Fibroblast of peridontal ligament (primary cell): ENCODE results near the gene HMGB4.

Source experiments
- DNase-seq: peaks from one replicate; pipeline ENCODE4 v3.0.0-alpha.2; 2010; ENCODE audit errors: extremely low read depth

Gene HMGB4, protein sequence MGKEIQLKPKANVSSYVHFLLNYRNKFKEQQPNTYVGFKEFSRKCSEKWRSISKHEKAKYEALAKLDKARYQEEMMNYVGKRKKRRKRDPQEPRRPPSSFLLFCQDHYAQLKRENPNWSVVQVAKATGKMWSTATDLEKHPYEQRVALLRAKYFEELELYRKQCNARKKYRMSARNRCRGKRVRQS

DNA sequence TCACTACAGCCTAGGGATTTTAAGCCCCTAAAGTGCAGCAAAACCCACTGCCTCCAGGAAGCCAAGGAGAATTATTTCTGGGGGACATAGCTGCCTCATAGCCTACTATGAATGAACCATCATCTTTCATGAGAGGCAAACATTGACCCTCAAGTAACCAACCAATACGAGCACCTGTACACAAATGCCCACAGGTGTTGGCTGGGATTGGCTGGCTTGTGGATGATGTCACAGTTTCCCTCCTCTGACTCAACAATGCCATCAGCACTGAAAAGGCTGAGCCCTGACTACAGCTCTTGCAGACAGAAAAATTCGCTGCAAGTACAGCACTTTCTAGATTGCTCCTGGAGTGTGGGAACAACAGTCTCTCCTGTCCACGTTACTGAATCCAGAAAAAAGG lies at the start of gene HMGB4:
TSS of gene HMGB4 (plus strand) at position 301 of the 400 bp plus-strand sequence. CDS start 113 bp downstream, outside the sequence.
- no peak for DNase-seq

DNA sequence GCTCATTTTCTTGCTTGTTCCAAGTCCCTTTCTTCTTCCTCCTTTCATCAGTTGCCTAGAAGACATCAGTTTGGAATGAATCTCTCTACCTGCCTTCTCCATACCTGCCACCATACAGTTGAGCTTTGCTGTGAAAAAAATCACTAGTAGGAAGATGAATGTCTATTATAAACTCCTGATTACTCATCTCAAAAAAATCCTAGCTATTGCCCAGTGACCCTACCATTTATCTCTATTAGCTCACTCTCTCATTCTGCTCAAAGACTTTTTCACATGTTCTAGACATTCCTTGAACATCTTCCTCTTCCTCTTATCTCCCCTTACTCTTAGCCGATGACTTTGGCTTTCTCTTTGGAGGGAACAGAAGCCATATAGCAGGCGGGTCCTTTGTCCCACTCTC lies 49.7 kb upstream of the HMGB4 start:
- DNase-seq = no peak

DNA sequence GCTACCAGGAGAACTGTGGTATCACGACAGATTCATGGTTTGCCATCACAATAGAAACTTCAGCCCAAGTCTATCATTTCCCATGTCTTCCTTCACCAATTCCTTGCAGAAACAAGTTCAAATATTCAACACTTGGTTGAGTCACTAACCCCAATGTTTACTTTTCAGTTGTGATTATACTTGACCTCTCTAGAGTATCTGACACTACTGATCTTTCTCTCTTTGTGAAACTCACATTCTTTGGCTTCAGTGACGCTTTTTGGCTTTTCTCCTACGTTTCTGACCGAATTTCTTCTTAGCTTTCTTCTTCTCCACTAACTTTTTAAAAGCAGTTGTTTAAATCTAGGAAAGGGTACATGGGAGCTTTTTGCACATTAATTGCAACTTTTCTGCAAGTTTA lies 48.8 kb upstream of the HMGB4 start:
- no peak for DNase-seq

DNA sequence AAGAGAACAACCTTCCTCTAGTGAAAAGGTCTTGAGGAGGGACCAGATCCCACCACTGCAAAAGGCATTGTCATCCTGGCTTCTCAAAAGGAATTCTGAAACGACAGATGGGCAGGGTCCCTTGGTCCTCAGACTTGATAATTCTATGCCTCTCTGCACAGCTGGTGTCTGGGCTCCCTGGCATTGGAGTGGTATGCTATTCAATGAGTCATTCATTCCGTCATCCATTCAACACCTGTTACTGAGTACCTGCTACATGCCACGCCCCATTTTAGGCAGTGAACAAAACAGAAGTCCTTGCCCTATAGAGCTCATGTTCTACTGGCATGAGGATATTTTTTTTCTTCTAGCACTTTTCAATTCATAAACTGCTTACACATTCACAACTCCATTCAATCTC lies 45.8 kb upstream of the HMGB4 start:
- DNase-seq = no peak

DNA sequence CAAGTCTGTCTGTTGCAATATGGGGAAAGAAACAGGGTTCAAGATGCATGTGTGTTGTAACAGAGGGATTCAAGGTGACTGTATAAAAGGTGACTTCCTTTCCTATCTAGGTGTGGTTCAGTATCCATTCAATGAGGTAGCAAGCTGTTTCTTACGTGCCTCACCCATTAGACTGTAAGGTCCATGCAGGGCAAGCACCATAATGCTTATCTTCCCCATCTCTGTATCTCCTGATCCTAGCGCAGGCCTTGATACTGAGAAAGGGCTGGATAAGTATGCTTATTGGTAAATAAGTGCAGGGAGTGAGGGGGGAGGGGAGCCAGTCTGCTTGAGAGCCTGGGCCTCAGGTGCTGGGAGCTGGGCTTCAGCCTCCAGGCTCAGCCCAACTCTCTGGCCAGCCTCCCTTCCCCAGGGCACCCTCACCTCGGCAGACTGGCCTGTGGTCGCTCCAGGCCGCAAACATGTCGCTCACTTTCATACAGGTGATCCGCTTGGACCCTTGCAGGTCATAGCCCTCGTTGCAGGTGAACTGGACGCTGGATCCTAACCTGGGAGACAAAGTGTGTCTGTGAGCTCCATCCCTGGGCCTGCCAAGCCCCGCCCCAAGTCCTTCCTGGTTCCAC lies 44.5 kb upstream of the HMGB4 start:
- no peak for DNase-seq

DNA sequence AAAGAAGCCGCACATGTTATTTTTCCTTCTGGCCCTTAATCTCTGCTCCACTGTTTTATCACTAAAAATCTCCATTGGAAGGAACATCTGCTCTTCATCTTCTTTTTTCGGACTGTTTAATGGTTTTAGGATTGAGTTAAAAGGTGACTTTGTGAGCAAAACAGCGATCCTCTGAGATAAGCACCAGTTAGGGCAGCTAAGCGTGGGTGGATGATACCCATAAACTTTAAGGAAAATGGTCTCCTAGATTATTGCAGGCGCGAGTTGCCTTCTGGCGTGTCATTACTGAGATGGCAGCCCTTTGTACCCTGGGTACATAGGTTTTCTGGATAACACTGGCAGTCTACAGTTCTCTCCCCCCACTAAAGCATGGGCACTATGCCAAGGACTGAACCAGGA lies 44.0 kb upstream of the HMGB4 start:
- DNase-seq = no peak

DNA sequence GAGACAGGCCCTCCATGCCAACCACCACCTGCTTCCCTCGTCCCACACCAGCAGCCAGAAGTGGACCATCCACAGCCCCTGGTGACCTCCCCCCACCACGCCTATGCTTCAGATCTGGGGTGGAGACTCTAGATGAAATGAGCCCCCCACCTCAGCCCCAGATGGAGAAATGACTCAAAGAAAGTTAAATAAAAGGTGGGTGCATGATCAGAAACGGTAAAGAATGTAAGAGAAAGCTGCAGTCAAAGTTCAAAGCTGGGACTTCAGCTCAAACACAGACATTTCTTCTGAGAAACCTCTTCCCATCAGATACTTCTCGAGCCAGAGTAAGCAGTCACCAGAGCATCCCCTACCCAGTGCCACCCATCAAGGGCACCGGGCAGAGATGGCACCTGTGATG lies 43.1 kb upstream of the HMGB4 start:
- no peak for DNase-seq

DNA sequence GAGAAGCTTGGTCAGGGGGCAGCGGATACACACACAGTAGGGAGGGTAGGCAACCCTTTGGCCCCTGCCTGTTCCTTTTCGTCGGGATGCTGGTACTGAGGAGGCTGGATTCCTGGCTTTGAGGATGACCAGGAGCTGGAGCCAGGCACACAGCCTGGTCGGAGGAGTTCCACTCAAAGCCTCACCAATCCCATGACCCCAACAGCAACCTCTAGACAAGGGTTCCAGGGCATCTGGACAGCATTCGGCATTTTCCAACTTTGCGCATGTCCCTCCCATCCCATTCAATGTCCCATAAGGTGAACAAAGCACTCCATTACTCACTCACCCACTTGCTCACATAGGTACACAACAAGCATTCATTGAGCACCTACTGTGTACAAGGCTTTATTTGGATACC lies 42.6 kb upstream of the HMGB4 start:
- DNase-seq = no peak

DNA sequence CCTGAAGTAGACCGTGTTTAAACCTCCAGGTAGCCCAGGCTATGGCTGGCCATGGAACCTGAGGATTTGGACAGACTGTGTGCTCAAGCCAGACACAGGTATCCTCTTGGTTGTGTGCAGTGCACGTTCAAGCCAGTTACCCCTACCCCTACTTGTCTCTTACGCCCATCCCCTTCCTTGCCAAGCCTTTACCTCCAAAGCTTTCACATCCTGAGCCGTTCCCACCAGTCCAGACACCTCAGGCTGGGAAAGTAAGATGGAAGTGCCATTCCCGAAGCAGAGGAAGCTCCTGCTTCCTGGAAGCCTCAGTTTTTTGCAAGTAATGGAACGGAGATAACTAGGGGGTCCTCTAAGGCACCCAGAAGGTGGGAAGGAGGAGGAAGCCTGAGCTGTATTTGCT lies 41.5 kb upstream of the HMGB4 start:
- no peak for DNase-seq

DNA sequence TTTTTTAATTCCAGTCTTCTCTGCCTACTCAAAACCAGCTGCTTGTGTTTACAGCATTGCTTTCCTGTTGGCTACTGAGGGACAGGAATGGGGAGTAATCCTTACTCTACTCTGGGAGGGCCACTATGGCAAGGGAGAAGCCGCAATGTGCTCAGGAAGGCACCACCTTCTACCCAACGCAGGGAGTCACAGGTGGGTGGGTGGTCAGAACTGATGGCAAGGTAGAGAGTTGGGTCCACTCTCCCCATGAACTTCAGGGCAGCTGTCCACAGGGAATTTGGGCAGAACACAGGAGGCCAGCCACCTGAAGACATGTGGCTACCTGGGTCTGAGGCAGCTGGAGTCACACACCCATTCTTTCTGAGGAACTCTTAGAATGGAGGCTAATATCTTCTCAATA lies 40.5 kb upstream of the HMGB4 start:
- DNase-seq = no peak

DNA sequence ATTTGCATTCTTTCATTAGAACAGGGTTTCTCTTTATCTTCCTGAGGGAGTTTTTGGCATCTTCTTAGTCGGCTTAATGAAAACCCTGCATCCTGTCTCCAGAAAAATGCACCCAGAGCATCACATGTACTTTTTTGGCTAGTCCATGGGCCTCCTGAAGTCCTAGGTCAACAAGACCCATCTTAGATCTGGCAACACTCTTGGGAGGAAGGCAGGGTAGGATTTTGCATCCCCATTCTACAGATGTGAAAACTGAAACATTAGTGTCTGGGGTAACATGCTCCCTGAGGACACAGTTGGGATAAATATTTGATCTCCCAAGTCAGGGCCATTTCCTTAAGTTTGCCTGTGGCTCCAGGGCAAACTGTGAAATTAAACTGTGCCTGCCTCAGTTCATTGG lies 40.0 kb upstream of the HMGB4 start:
- no peak for DNase-seq

DNA sequence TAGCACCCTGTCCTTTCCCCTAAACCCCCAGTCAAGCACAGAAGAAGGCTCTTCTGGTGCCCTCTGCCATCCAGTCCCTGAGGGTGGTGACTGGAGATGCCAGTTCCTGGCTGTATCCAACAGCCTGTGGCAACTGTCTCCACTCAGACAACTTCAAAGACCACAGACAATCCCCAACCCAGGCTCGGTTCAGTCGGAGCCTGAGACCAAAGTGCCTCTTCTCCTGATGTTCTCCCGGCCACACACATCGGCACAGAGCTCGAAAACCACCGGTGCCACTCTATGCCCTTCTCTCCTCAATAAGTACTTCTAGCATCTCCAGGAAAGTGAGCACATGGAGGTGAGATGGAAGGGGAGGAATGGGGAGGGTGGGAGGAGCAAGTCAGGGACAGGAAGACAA lies 39.6 kb upstream of the HMGB4 start:
- no peak for DNase-seq

DNA sequence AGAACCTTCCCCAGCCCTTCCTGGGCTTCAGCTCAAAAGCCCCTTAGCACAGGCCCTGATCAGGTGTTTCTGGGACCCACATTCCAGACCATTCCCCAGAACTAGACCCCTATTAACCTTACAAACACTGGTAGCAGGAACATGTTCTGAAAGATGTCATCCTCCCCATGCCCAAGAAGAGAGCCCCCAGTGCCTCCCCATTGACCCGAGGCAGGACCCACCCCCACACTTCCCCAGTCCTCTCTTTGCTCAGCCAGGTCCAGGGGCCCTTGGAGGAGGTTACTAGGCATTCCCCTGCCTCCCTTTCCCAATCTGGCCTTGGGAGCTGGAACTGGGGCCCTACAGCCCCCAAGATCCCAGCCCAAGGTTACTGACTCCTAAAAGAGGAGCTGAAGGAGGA lies 38.9 kb upstream of the HMGB4 start:
- DNase-seq = no peak

DNA sequence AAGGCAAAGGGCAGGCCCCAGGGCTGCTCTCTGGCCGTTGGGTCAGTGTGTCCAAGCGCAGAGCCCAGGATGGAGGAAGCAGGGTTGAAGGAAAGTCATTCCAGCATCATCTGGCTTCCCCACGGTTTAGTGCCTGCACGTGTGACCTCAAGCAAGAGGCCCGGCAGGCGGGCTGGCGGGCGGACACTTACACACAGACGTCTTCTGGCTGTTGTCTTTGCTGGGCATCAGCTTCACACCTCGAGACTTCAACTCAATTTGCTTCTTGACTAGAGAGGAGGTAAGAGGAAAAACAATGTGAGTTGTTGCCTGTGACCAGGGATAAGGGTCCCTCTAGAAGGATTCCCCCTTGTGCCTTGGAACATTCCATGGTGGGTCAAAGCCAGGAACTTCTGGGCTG lies 38.4 kb upstream of the HMGB4 start:
- no peak for DNase-seq

DNA sequence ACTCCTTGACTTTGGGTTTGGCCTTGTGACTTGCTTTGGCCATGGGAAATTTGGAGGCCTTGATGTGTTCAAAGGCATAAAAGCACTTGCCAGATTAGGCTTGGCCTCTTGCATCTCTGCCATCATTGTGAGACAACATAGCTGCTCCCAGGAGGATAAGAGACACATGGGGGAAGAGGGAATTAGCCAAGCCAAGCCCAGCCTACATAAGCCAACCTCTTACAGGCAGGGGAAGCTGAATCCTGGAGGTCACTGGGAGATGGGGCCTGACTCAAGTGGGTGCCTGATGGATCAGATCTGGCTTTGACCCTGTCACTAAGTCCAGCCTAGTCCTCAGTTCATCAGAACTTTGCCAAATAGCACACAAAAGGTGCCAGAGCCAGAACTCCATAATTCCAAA lies 37.6 kb upstream of the HMGB4 start:
- DNase-seq = no peak

DNA sequence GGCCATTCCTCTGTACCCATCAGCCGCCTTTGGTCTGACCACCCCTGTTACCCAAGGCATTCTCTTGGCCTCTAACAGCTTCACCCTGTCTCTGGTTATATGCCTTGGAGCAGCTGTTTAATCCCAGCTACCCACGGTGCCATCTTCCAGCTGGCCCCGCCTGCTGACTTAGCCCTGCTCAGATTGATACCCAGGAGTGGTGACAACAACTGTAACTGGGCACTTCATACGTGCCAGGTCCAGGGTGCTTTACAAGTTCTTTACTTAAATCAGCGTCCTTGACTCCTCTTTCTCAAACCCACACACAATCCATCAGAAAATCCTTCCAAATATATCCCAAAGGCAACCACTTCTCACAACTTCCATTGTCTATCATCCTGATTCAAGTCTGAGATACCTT lies 37.2 kb upstream of the HMGB4 start:
- no peak for DNase-seq

DNA sequence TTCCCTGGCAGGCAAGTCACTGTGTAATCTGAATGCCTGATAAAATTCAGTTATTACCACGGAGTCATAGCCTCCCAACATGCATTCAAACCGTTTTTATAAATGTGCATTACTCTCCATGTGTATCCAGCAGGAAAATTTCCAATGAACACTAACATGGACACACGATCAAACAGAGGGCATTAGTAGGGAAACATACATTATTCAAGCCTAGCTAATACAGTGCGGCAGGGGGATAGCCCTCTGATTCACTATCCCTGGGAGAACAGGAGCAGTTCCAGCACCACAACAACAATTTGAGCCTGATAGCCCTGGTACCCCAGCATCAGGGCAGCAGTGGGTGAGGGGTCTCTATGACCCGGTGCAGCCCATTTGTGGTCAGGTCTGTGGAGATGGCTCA lies 35.8 kb upstream of the HMGB4 start:
- no peak for DNase-seq

DNA sequence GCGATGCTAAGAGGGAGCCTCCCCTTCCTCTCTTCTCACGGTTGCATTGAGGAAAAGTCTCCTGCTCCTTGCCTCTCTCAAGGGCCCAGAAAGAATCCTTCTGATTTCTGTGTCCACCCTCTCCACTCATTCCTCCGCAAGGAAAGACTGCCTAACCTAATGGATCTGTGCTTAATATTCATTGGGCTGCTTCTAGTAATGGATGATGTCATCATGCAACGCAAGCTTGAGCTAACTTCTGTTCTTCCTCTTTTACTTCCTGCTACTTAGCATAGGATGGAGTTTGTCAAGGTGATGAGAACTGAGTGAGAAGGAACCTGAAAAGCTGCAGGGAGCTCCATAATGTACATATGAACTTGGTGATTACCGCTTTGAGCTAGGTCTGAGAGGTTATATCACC lies 35.2 kb upstream of the HMGB4 start:
- DNase-seq = no peak

DNA sequence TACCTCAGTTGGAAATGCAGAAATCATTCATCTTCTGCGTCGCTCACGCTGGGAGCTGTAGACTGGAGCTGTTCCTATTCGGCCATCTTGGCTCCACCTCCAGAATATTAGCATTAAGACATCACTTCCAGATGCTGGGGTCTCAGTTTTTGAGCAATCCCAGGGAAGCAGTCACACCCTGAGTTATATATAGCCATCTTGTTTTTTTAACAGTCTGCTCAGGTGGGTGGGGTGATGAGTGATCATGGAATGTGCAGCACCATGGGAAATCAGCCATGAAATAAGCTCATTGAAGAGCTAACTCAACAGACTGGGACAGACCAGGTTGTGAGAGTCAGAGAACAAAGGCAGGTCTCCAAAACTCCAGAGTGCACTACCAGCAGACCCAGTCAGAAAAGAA lies 27.0 kb upstream of the HMGB4 start:
- DNase-seq = no peak

DNA sequence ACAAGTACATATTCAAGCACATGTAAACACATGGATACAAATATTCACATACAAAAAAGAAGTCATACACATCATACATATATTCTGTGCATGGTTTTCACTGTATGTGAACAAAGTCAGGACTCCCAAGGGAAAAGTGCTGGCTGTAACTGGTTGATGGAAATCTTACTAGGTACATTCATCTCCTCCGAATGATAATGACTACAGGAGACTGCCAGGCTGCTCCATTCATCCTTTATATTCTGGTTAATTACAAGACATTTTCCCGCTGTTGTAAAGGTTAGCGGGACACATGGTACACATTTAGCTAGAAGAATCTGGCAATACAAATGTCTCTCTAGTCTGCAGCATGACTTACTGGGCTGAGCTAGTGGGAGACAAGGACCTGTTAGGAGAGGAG lies 26.2 kb upstream of the HMGB4 start:
- no peak for DNase-seq

DNA sequence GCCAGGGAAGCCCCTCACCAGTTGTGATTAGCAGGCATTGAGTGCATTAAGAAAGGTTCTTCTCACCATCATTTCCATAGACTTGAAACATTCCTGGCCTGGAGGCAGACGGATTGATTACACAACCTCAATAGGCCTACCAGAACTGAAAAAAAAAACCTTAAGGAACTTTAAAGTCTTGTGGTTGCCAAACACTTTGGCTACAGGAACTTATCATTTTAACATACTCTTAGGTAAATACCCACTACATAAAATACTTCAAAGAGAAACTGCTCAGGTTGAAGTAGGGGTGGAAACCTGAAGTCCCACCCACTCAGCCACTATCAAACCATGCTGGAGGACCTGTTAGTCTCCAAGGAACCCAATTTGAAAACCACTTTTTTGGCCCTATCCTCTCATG lies 22.4 kb upstream of the HMGB4 start:
- DNase-seq = no peak

DNA sequence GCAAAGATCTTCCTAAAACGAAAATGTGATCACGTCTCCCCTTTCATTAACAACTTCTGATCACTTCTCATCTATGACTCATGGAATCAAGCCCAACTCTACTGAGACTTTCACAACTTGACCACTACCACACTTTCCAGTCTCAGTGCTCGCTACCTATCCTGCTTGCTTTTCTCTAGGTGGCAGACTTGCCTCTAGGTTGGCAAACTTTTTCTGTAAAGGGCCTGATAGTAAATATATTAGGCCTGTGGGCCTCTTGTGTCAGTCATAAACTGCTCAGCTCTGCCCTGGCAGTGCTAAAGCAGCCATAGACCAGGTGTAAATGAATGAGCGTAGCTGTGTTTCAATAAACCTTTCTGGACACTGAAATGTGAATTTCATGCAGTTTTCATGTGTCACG lies 21.5 kb upstream of the HMGB4 start:
- no peak for DNase-seq

DNA sequence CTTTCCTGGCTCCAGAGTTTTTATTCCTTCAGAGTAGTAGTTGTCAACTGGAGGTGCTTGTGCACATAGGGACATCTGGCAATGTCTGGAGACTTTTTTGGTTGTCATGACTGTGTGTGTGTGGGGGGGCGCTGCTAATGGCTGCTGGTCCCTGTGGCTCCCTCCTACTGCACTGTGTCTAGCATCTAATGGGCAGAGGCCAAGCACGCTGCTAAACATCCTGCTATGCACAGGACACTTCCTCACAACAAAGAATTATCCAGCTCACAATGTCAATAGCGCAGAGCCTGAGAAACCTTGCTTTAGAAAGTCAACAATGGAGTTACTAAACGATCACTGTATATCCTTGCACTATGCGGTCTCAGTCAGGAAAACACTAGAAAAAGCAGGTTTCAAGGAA lies 19.7 kb upstream of the HMGB4 start:
- DNase-seq = no peak

DNA sequence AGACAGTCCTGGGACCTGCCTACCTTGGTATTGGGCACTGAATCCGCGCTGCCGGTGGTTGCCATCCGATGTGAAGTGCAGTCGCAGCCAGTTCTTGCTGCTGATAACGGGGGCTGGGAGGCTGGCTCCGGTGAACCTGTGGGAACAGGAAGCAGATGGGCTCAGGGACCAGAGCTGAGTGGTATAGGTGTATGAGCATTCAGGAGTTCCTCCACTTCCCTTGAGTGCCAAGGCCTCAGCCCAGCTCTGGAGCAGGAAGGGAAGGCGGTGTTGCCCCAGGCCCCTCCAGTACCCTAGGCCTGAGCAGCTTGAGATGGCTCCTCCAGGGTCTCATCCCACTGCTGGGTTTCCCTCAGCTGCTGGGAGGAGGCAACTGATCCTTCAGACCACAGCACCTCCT lies 17.0 kb upstream of the HMGB4 start:
- no peak for DNase-seq
